K562 (cell line): Measurements from ENCODE around the gene DCUN1D4. TPM values are rescaled to one million over a fixed set of nuclear protein-coding genes. Genes with fewer than 3 reads are reported as not detected.

Experiments used
- CHD7 ChIP-seq: fragments of 200-600 bp; sonication (generic); IDR thresholded peaks from one replicate; pipeline ENCODE4 v1.6.1; 2012; ENCODE audit warnings: mild to moderate bottlenecking, low read depth, low read length, inconsistent platforms
- ELK1 ChIP-seq: sonication (generic); formaldehyde crosslinking; IDR thresholded peaks from 2 replicates; pipeline ENCODE4 v1.8.1; 2022; ENCODE audit warnings: missing genetic modification reagents
- MIER1 ChIP-seq: fragments of 450-650 bp; IDR thresholded peaks from 2 replicates; pipeline ENCODE4 v1.6.1; 2016; ENCODE audit warnings: antibody characterized with exemption, mild to moderate bottlenecking, low read depth
- MYBL2 ChIP-seq, 2 experiments: fragments of 450-650 bp in 1 of 2; sonication (generic) in 1 of 2; formaldehyde crosslinking in 1 of 2; IDR thresholded peaks; 2 replicates each; pipeline versions ENCODE4 v1.6.1 to v1.8.1; 2017 to 2022; ENCODE audit warnings: borderline replicate concordance in 1 of 2, inconsistent platforms in 1 of 2, low read depth in 1 of 2, mild to moderate bottlenecking in 1 of 2, missing genetic modification reagents in 1 of 2, moderate library complexity in 1 of 2
- NFYB ChIP-seq: IDR thresholded peaks from 2 replicates; pipeline ENCODE4 v1.6.1; 2011; ENCODE audit warnings: mild to moderate bottlenecking, moderate library complexity; ENCODE audit not compliant: insufficient read length; ENCODE audit errors: extremely low read depth
- SETDB1 ChIP-seq: IDR thresholded peaks from one replicate; pipeline ENCODE4 v1.6.1; 2012; ENCODE audit warnings: low read length, control low read depth, inconsistent platforms
- SNIP1 ChIP-seq: fragments of 450-650 bp; IDR thresholded peaks from 2 replicates; pipeline ENCODE4 v1.7.1; 2017; ENCODE audit warnings: low read depth, mild to moderate bottlenecking
- YBX1 ChIP-seq: fragments of 450-650 bp; IDR thresholded peaks from 2 replicates; pipeline ENCODE4 v1.7.1; 2016; ENCODE audit warnings: mild to moderate bottlenecking
- ZNF551 ChIP-seq: fragments of 250-450 bp; sonication (Bioruptor Pico); IDR thresholded peaks from 2 replicates; pipeline ENCODE4 v1.5.0; 2021; ENCODE audit warnings: mild to moderate bottlenecking, moderate library complexity
- ZNF592 ChIP-seq: fragments of 450-650 bp; IDR thresholded peaks from 2 replicates; pipeline ENCODE4 v1.6.1; 2017; ENCODE audit warnings: antibody characterized with exemption, mild to moderate bottlenecking
- ZNF764 ChIP-seq: fragments of 250-450 bp; sonication (Bioruptor Pico); IDR thresholded peaks from 2 replicates; pipeline ENCODE4 v1.4.0; 2020; ENCODE audit warnings: low read depth, mild to moderate bottlenecking, moderate library complexity
- polyA plus RNA-seq, 8 experiments: library from polyadenylated mRNA; depleted of rRNA in 4 of 8; stranded (reverse) in 5 of 8; unstranded in 3 of 8; fragments of >200 nt; fragmentation: Nextera tagmentation in 2 of 8; fragmentation: Illumina TruSeq in 1 of 8; extraction: Ambion mirVana in 2 of 8; extraction: Trizol in 1 of 8; gene quantifications; 2 replicates each; pipeline versions ENCODE4 v1.2.1 to v1.2.3, GENCODE V29; 2011 to 2014; ENCODE audit warnings: inconsistent platforms in 1 of 8, missing spikeins in 1 of 8
- total RNA-seq, 7 experiments: library from RNA; depleted of rRNA in 6 of 7; stranded (reverse); fragments of >200 nt in 6 of 7; fragmentation: Illumina TruSeq in 2 of 7; extraction: Trizol in 2 of 7; gene quantifications; 2 replicates each; pipeline versions ENCODE4 v1.2.1 to v1.2.3, GENCODE V29; 2011 to 2021; ENCODE audit warnings: low replicate concordance in 1 of 7

Gene DCUN1D4
- total and polyA plus RNA-seq, 9 of the 15 experiments (the other 6 are each of a cell fraction or from before 2014, with no cell fraction given): 15.1 to 73.5 (median 23.0) TPM

GRCh38 chr4:51895158-51895557 is 52.2 kb downstream of the DCUN1D4 start (continued):
- TF ChIP-seq CHD7 (no peak), NFYB (no peak), MIER1 (no peak), MYBL2 (IDR thresholded peaks at IDR 0.05; ENCODE audit: low read depth) (no peak), MYBL2 (CRISPR knock-in tag; IDR thresholded peaks at IDR 0.05; ENCODE audit: borderline replicate concordance) (no peak), ZNF551 (CRISPR knock-in tag) (no peak), YBX1 (no peak), ELK1 (CRISPR knock-in tag) (no peak), SETDB1 (no peak), SNIP1 (no peak), ZNF592 (no peak), ZNF764 (CRISPR knock-in tag) (no peak)
